ENCODE results near the gene LDLRAD1. TPM values are rescaled to one million over a fixed set of nuclear protein-coding genes. Genes with fewer than 3 reads are reported as not detected.

Gene LDLRAD1
- total RNA-seq, 1 experiment from 2014 or later, result not detected

DNA sequence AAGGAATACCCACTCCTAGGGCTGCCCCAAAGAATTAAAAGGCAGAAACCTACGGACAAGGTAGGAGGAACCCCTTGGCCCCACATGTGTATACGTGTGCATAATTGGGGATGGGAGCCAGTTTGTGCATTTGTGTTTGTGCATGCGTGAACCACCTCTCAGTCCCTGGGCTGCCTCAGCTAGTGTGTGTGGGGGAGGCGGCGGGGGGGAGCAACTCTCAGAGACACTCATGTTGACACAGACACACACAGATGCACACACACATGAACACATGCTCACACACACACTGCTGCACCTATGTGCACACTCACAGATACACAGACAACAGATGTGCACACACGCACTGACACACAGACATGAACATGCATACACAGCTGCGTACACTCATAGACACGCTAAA, 5.1 kb downstream of the LDLRAD1 start:
- CTCF ChIA-PET, result no interaction called here
- no peaks in the 10 kb centered on the region for H3K27me3 ChIP-seq (replicated peaks; ENCODE audit: insufficient read depth, low read depth, low read length, poor library complexity)
- POLR2A ChIA-PET (ENCODE audit: low non-redundant PET), result no interaction called here
- no TSS peak for BruUV-seq (replicated peaks)
- no peak for TF ChIP-seq EZH2 (IDR thresholded peaks at IDR 0.05; ENCODE audit: borderline replicate concordance, low read depth, low read length, poor library complexity, severe bottlenecking)
- TF ChIP-seq, protein P1, sequence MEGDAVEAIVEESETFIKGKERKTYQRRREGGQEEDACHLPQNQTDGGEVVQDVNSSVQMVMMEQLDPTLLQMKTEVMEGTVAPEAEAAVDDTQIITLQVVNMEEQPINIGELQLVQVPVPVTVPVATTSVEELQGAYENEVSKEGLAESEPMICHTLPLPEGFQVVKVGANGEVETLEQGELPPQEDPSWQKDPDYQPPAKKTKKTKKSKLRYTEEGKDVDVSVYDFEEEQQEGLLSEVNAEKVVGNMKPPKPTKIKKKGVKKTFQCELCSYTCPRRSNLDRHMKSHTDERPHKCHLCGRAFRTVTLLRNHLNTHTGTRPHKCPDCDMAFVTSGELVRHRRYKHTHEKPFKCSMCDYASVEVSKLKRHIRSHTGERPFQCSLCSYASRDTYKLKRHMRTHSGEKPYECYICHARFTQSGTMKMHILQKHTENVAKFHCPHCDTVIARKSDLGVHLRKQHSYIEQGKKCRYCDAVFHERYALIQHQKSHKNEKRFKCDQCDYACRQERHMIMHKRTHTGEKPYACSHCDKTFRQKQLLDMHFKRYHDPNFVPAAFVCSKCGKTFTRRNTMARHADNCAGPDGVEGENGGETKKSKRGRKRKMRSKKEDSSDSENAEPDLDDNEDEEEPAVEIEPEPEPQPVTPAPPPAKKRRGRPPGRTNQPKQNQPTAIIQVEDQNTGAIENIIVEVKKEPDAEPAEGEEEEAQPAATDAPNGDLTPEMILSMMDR (conservative IDR thresholded peaks at IDR 0.05; ENCODE audit: low read depth, low read length), result no peak
- no peak overlapping the region for H3K27ac ChIP-seq (ENCODE audit: low read depth, low read length, poor library complexity, severe bottlenecking)
- H3K4me1 ChIP-seq (ENCODE audit: insufficient read depth, low read length, poor library complexity, severe bottlenecking), result no peaks in the 10 kb centered on the region
- H3K4me3 ChIP-seq (ENCODE audit: low read depth, low read length, poor library complexity, severe bottlenecking), result no peak overlapping the region
- H3K36me3 ChIP-seq (ENCODE audit: insufficient read depth, low read length, poor library complexity, severe bottlenecking), result no peaks in the 10 kb centered on the region
- DNase-seq (ENCODE audit: low spot score), result no peak
- intact Hi-C loops (cut with micrococcal nuclease; ENCODE audit: unreplicated experiment), result no loop called here
- no peaks in the 10 kb centered on the region for H3K9me3 ChIP-seq (ENCODE audit: low read depth, low read length, poor library complexity, severe bottlenecking)

DNA sequence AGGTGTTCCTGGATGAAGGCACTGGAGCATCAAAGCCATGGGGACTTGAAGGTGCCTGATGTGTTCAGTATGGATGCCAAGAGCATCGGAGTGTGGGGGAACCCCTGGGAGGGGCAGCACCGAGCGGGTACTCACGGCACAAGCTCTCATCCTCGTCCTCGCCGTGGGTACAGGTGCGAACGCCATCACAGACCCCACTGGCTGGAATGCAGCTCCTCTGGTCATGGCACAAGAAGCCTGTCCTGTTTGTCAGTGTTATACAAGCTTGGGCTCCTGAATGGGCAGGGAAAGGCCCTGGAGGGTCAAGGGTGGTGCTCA, 6.0 kb downstream of the LDLRAD1 start:
- ChIA-PET POLR2A (ENCODE audit: low non-redundant PET) (no interaction called here), CTCF (no interaction called here)
- Histone ChIP-seq H3K27me3 (replicated peaks; ENCODE audit: insufficient read depth, low read depth, low read length, poor library complexity) (no peaks in the 10 kb centered on the region), H3K36me3 (ENCODE audit: insufficient read depth, low read length, poor library complexity, severe bottlenecking) (no peaks in the 10 kb centered on the region), H3K4me3 (ENCODE audit: low read depth, low read length, poor library complexity, severe bottlenecking) (no peak overlapping the region), H3K4me1 (ENCODE audit: insufficient read depth, low read length, poor library complexity, severe bottlenecking) (no peaks in the 10 kb centered on the region), H3K9me3 (ENCODE audit: low read depth, low read length, poor library complexity, severe bottlenecking) (no peaks in the 10 kb centered on the region), H3K27ac (ENCODE audit: low read depth, low read length, poor library complexity, severe bottlenecking) (no peak overlapping the region)
- DNase-seq (ENCODE audit: low spot score), result no peak
- TF ChIP-seq, protein P1 (conservative IDR thresholded peaks at IDR 0.05; ENCODE audit: low read depth, low read length), result no peak
- no peak for TF ChIP-seq EZH2 (IDR thresholded peaks at IDR 0.05; ENCODE audit: borderline replicate concordance, low read depth, low read length, poor library complexity, severe bottlenecking)
- BruUV-seq (replicated peaks), result no TSS peak
- intact Hi-C loops (cut with micrococcal nuclease; ENCODE audit: unreplicated experiment), result no loop called here

DNA sequence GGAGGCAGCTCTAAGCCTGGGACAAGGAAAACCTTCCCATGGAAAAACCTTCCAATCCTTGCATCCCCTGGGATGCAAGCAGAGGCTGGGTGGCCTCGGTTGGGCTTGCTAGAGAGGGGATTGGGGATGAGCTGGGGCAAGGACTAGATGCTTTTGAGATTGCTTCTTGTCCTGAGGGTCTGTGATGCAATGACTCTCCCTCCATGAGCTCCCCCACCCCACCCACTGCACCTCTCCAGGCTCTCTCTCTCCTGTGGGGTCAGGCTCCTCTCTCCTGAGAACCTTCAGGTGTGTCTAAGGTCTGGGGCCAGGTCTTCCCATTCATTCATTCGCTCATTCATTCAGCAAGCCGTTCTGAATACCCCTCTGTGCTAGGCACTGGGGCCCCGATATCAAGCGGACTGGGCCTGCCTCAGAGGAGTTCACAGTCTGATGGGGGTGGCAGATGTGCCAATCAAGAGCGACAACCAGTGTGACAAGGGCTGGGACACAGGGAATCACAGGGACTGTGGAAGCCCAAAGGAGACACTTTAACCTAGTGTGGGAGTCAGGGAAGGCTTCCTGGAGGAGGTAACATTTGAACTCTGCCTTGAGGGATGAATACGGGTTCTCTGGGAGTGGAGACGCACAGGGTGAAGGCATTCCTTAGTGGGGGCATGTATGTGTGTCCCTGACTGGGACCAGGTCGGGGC, 6.5 kb downstream of the LDLRAD1 start:
- TF ChIP-seq, protein P1 (conservative IDR thresholded peaks at IDR 0.05; ENCODE audit: low read depth, low read length), result no peak
- TF ChIP-seq EZH2 (IDR thresholded peaks at IDR 0.05; ENCODE audit: borderline replicate concordance, low read depth, low read length, poor library complexity, severe bottlenecking), result no peak
- intact Hi-C loops (cut with micrococcal nuclease; ENCODE audit: unreplicated experiment), result no loop called here
- no peak overlapping the region for H3K4me3 ChIP-seq (ENCODE audit: low read depth, low read length, poor library complexity, severe bottlenecking)
- H3K4me1 ChIP-seq (ENCODE audit: insufficient read depth, low read length, poor library complexity, severe bottlenecking), result no peaks in the 10 kb centered on the region
- H3K36me3 ChIP-seq (ENCODE audit: insufficient read depth, low read length, poor library complexity, severe bottlenecking), result no peaks in the 10 kb centered on the region
- CTCF ChIA-PET, result no interaction called here
- POLR2A ChIA-PET (ENCODE audit: low non-redundant PET), result no interaction called here
- H3K27ac ChIP-seq (ENCODE audit: low read depth, low read length, poor library complexity, severe bottlenecking), result no peak overlapping the region
- H3K27me3 ChIP-seq (replicated peaks; ENCODE audit: insufficient read depth, low read depth, low read length, poor library complexity), result no peaks in the 10 kb centered on the region
- no peaks in the 10 kb centered on the region for H3K9me3 ChIP-seq (ENCODE audit: low read depth, low read length, poor library complexity, severe bottlenecking)
- no TSS peak for BruUV-seq (replicated peaks)
- DNase-seq (ENCODE audit: low spot score), result no peak

Measured in A673 (cell line).